ENCODE data around the gene ARHGEF3. TPM values are rescaled to one million over a fixed set of nuclear protein-coding genes. Genes with fewer than 3 reads are reported as not detected.

Gene ARHGEF3
- total and polyA plus RNA-seq, 4 donors = 10.4 to 40.9 (median 21.0) TPM

DNA sequence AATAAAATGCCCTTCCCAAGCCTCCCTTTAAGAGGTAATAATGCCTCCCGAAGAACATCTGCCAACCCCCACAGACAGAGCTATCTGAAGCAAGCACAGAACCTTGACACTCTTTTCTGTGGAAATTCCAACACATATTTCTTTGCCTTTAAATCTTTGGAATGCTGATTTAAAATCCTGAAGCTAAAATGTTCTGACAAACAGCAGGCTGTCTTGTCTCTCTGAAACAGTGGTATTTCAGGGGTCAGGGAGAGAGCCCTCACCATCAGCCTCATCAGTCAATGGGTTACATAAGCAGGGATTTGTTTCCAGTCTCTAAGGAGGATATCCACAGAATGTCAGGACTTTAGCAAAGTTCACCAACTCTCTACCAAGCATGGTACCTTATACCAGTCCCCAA, 27.8 kb upstream of the ARHGEF3 start:
- Histone ChIP-seq H3K9me3 (ENCODE audit: control insufficient read depth in 4 of 4, insufficient read depth in 3 of 4, low read length in 3 of 4) (no peaks in the 10 kb centered on the region), H3K4me3 (no peak overlapping the region), H3K27ac (ENCODE audit: low read depth in 1 of 2, low read length in 1 of 2) (no peak overlapping the region), H3K9ac (ENCODE audit: insufficient read depth in 1 of 2, low read length in 2 of 2) (no peak overlapping the region), H3K4me1 (ENCODE audit: control insufficient read depth in 5 of 5, insufficient read depth in 5 of 5, low read length in 5 of 5) (peaks cover 0 to 8% (median 5%) of the 10 kb centered on the region in 5 donors), H3K27me3 (ENCODE audit: control insufficient read depth in 3 of 3, insufficient read depth in 3 of 3, low read length in 2 of 3) (no peaks in the 10 kb centered on the region), H3K36me3 (ENCODE audit: control insufficient read depth in 4 of 4, insufficient read depth in 4 of 4, low read length in 4 of 4) (no peaks in the 10 kb centered on the region)
- DNase-seq (no peak), ATAC-seq (ENCODE audit: insufficient read depth, low FRiP score) (no peak)
- TF ChIP-seq CTCF (IDR thresholded peaks at IDR 0.05; ENCODE audit: control extremely low read depth, extremely low read depth) = no peak
- WGBS, 2 donors = 36 to 77% methylated on average over 1 of the region's 1 CpG

- no peaks in the 10 kb centered on the region for H3K36me3 ChIP-seq (ENCODE audit: control insufficient read depth in 4 of 4, insufficient read depth in 4 of 4, low read length in 4 of 4)
- peaks cover 0 to 5% (median 0%) of the 10 kb centered on the region in 5 donors for H3K4me1 ChIP-seq (ENCODE audit: control insufficient read depth in 5 of 5, insufficient read depth in 5 of 5, low read length in 5 of 5)
- H3K27ac ChIP-seq (ENCODE audit: low read depth in 1 of 2, low read length in 1 of 2) = no peak overlapping the region
- WGBS, 2 donors = 92 to 93% methylated on average over 5 of the region's 5 CpGs
- TF ChIP-seq CTCF (IDR thresholded peaks at IDR 0.05; ENCODE audit: control extremely low read depth, extremely low read depth) = no peak
- ATAC-seq (ENCODE audit: insufficient read depth, low FRiP score) (no peak), DNase-seq (no peak)
- H3K9me3 ChIP-seq (ENCODE audit: control insufficient read depth in 4 of 4, insufficient read depth in 3 of 4, low read length in 3 of 4) = no peaks in the 10 kb centered on the region
- H3K9ac ChIP-seq (ENCODE audit: insufficient read depth in 1 of 2, low read length in 2 of 2) = no peak overlapping the region
- H3K4me3 ChIP-seq = no peak overlapping the region
- no peaks in the 10 kb centered on the region for H3K27me3 ChIP-seq (ENCODE audit: control insufficient read depth in 3 of 3, insufficient read depth in 3 of 3, low read length in 2 of 3)
Observed at GRCh38 chr3:56826831-56827722, 25.3 kb upstream of the ARHGEF3 start.

- peak in 2 of 3 donors; percentile 36 to 53 for DNase-seq
- no peak overlapping the region for H3K27ac ChIP-seq (ENCODE audit: low read depth in 1 of 2, low read length in 1 of 2)
- H3K9ac ChIP-seq (ENCODE audit: insufficient read depth in 1 of 2, low read length in 2 of 2) = no peak overlapping the region
- TF ChIP-seq CTCF (IDR thresholded peaks at IDR 0.05; ENCODE audit: control extremely low read depth, extremely low read depth) = no peak
- no peaks in the 10 kb centered on the region for H3K9me3 ChIP-seq (ENCODE audit: control insufficient read depth in 4 of 4, insufficient read depth in 3 of 4, low read length in 3 of 4)
- no peaks in the 10 kb centered on the region for H3K27me3 ChIP-seq (ENCODE audit: control insufficient read depth in 3 of 3, insufficient read depth in 3 of 3, low read length in 2 of 3)
- H3K4me1 ChIP-seq (ENCODE audit: control insufficient read depth in 5 of 5, insufficient read depth in 5 of 5, low read length in 5 of 5) = peaks cover 0 to 5% (median 0%) of the 10 kb centered on the region in 5 donors
- no peak overlapping the region for H3K4me3 ChIP-seq
- 43 to 52% methylated on average over 4 of the region's 4 CpGs for WGBS, 2 donors
- ATAC-seq (ENCODE audit: insufficient read depth, low FRiP score) = no peak
- H3K36me3 ChIP-seq (ENCODE audit: control insufficient read depth in 4 of 4, insufficient read depth in 4 of 4, low read length in 4 of 4) = no peaks in the 10 kb centered on the region
Observed at GRCh38 chr3:56825567-56826438, 24.1 kb upstream of the ARHGEF3 start.

Data from lung (tissue), 12 donors.